Cardiac fibroblast (primary cell): ENCODE data around the gene EMX1.

Experiments
- DNase-seq, 2 donors: peaks; one replicate each; pipeline versions ENCODE4 v3.0.0 to v3.0.0-alpha.2; 2010; ENCODE audit warnings: low read depth in 2 of 2
- H3K4me3 ChIP-seq, 2 donors: replicated peaks in 1 of 2; 1 replicate in 1 of 2; 2 replicates in 1 of 2; pipeline ENCODE4 v1.5.1; 2011; ENCODE audit warnings: low read depth in 2 of 2, low read length in 2 of 2, mild to moderate bottlenecking in 2 of 2, moderate library complexity in 1 of 2
- TF ChIP-seq, protein P1 (sequence below): IDR thresholded peaks from one replicate; pipeline ENCODE4 v1.5.1; 2011; ENCODE audit warnings: low read depth, mild to moderate bottlenecking, low read length, inconsistent platforms

The EMX1 gene

DNA sequence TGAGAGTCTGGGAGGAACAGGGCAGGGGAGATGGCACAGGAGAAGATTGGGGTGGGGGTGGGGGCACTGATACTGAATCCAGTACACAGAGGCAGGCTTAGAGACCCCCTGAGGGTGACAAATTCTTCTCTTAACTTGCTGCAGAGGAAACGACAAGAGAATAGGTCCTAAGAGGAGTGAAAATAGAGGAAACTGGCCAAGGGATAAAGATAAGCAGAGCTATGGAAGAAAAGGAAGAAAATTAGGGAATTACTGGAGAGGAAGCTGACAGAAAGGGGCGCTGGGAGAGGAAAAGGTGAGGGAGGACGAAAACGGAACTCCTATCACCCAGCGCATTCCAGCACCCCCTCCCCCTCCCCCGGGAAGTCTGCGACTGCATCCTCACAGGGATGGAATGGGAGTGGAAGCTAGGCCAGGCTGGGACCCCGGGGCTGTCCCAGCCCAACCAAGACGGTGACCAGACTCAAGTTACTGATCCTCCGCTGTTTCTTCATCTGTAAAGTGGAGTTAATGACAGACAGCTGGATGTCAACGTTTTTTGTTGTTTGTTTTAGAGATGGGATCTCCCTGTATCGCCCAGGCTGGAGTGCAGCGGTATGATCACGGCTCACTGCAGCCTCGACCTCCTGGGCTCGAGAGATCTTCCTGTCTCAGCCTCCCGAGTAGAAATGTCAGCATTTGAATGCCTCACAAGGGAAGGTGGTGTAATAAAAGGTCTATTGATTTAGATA, 2.6 kb upstream of the EMX1 start:
- TF ChIP-seq, protein P1, sequence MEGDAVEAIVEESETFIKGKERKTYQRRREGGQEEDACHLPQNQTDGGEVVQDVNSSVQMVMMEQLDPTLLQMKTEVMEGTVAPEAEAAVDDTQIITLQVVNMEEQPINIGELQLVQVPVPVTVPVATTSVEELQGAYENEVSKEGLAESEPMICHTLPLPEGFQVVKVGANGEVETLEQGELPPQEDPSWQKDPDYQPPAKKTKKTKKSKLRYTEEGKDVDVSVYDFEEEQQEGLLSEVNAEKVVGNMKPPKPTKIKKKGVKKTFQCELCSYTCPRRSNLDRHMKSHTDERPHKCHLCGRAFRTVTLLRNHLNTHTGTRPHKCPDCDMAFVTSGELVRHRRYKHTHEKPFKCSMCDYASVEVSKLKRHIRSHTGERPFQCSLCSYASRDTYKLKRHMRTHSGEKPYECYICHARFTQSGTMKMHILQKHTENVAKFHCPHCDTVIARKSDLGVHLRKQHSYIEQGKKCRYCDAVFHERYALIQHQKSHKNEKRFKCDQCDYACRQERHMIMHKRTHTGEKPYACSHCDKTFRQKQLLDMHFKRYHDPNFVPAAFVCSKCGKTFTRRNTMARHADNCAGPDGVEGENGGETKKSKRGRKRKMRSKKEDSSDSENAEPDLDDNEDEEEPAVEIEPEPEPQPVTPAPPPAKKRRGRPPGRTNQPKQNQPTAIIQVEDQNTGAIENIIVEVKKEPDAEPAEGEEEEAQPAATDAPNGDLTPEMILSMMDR = no peak
- DNase-seq = no peak
- no peak overlapping the region for H3K4me3 ChIP-seq

DNA sequence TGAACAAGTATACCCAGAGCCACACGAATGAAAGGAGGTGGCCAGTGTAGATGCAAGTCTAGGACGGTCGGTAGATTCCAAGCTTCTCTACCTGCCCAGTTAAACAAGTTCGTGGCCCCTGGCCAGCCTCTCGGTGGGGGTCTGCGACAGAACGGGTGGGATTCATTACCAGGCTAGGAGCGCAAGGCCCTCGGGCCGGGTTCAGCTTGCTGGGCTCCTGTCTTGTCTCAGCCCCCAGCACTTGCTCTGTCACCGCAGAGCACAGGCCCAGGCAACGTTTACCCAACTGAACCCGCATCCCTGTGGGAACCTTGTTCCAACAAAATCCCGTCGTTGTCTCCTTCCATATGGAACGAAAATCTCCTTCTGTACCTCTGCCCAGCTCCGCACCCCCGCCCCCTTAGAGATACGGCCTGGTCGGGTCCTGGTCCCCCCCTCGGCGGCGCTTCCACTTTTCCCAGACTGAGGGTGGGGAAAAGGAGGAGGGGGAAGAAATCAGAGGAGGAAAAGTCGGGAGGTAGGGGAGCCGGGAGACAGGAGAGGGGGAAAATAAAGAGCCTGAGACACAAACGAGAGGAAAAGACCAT, 1.9 kb upstream of the EMX1 start:
- DNase-seq = no peak
- H3K4me3 ChIP-seq = no peak overlapping the region
- TF ChIP-seq, protein P1 = no peak

DNA sequence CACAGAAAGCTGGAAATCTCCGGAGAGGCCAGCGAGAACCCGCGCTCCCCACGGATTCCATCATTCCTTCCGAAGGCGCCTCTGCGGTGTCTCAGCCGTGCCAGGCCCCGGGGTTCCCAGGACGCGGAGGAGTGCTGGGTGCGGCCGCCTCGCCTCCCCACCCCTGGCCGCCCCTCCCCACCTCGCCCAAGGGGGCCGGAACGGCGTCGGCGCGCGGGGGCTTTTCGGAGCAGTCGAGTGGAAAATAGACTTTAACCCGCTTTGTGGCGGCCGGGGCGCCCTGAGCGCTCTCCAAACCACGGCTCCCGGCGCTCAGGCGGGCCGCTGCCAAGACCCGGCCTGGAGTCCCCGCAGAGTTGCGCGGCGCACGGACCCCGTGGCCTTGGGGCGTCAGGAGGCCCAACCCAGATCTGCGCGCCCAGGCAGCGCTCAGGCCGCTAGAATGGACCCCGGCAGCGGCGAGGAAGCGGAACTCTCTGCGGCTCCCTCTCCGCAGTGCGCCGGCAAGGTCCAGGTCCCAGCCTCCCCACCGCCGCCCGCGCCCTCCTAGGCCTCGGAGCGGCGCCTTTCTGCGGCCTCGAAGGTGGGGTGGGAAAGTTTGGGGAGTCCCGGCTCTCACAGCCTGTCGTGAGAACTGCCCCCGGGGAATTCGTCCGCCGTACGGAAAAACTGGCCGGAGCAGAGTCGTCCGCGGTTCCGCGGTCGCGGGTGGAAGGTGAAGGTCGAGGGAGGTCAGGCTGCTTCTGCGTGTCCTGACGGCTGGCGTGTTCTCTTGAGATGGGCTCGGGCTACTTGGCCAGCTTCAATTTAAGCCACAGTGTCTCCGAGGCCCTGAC, 1.2 kb upstream of the EMX1 start:
- TF ChIP-seq, protein P1 = no peak

DNA sequence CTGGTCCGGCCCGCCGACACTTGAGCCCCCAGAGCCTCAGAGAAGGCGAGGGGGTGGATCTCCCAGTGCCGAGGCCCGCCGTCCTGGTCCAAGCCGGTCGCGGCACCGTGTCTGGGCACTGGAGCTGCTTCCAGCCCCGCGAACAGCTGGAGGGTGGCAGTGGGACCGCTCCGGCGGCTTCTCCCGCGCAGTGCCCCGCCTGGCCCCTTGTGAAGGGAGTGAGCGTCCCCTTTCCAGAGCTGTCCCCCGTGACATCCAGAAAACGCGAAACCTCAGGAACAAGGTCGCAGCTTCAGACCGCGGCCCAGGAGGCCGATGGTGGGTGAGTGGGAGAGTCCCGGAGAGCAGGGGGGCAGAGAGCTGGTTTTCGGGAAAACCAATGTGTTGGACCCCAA, 579 bp upstream of the EMX1 start:
- DNase-seq = no peak
- H3K4me3 ChIP-seq = no peak overlapping the region
- TF ChIP-seq, protein P1 = no peak

More for the DNA sequence above, 1.2 kb upstream of the EMX1 start:
- H3K4me3 ChIP-seq = no peak overlapping the region
- DNase-seq = peak; percentile 24 to 31

- H3K4me3 ChIP-seq = no peak overlapping the region
- TF ChIP-seq, protein P1 = no peak
- DNase-seq = no peak
Observed at GRCh38 chr2:72917877-72918553, 696 bp downstream of the EMX1 start.
